IMR-90 (cell line): Measurements from ENCODE around the gene SOBP. TPM values are rescaled to one million over a fixed set of nuclear protein-coding genes. Genes with fewer than 3 reads are reported as not detected.

Source experiments
- CEBPB ChIP-seq: IDR thresholded peaks from 2 replicates; pipeline ENCODE4 v1.6.1; 2012; ENCODE audit warnings: low read depth, low read length, improper control_type of control experiment
- ELK1 ChIP-seq: fragments of 150-350 bp; IDR thresholded peaks from 2 replicates; pipeline ENCODE4 v1.6.1; 2016; ENCODE audit warnings: low read depth, mild to moderate bottlenecking, low read length, moderate library complexity, borderline replicate concordance
- polyA plus RNA-seq, 3 experiments: library from polyadenylated mRNA; depleted of rRNA; stranded (reverse); fragments of >200 nt; gene quantifications; 2 replicates each; pipeline ENCODE4 v1.2.3, GENCODE V29; 2012; ENCODE audit warnings: low replicate concordance in 1 of 3
- total RNA-seq: library from RNA; depleted of rRNA; stranded (reverse); fragments of >200 nt; gene quantifications from 2 replicates; pipeline ENCODE4 v1.2.3, GENCODE V29; 2012

SOBP gene
- total and polyA plus RNA-seq, 2 of the 4 experiments (the other 2 are of a cell fraction): 0.60 to 0.72 TPM

- no peak for TF ChIP-seq CEBPB
- TF ChIP-seq ELK1: no peak
These were observed 216.7 kb downstream of the SOBP start (continued) for GRCh38 chr6:107706516-107707115.
